GM21360 (cell line): Measurements from ENCODE around the gene CRTAC1.

Experiments used
- ATAC-seq: cut with Tn5 transposase; IDR thresholded peaks from one replicate; pipeline ENCODE4 v1.9.1; 2021; ENCODE audit warnings: mild to moderate bottlenecking, moderate library complexity; ENCODE audit not compliant: unreplicated experiment

CRTAC1 gene

DNA sequence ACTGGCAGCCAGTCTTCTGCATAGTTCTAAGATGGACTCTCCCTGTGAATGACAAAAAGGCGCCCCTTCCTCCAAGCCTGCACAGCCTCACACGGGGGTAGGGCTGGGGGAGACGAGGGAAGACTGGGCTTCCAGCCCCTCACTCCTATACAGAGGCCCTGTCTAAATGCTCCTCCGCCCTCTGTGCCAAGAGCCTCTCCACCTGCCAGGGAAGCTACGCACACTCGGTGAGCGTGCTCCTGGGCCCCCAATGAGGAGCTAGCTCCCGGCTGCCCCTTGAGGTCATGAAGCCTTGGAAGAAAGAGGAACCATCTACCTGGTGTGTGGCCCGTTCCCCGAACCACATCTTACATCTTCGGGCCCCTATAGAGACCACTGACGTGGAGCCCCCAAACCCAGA, 54.8 kb downstream of the CRTAC1 start:
- no peak for ATAC-seq

GRCh38 chr10:97974526-97975525, 55.6 kb downstream of the CRTAC1 start:
- no peak for ATAC-seq

- no peak for ATAC-seq
Measured at GRCh38 chr10:97974100-97974499, 56.3 kb downstream of the CRTAC1 start.

- ATAC-seq, result no peak
Measured at GRCh38 chr10:97969538-97970079, 60.8 kb downstream of the CRTAC1 start.

DNA sequence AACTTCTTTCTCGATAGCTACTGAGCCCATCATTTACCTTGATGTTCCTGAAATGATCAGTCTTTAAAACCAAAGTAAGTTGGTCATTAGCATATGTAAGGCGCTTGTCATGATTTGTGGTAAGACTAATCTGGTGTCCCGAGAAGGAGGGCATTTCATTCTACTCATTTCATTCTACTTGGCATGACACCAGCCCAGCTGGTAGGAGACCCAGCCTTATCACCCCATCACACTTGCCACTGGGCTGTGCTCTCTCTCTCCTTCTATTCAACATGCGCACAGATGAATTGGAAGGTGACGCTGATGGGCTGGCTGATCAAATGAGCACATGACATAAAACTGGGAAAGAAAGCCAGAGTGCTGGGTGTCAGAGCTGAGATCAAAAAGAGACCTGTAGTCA, 65.7 kb downstream of the CRTAC1 start:
- no peak for ATAC-seq

- no peak for ATAC-seq
Measured at GRCh38 chr10:97961945-97962344, 68.5 kb downstream of the CRTAC1 start.

- no peak for ATAC-seq
Measured at GRCh38 chr10:97960269-97961056, 70.0 kb downstream of the CRTAC1 start.

- ATAC-seq, result no peak
Measured at GRCh38 chr10:97949462-97949861, 81.0 kb downstream of the CRTAC1 start.

DNA sequence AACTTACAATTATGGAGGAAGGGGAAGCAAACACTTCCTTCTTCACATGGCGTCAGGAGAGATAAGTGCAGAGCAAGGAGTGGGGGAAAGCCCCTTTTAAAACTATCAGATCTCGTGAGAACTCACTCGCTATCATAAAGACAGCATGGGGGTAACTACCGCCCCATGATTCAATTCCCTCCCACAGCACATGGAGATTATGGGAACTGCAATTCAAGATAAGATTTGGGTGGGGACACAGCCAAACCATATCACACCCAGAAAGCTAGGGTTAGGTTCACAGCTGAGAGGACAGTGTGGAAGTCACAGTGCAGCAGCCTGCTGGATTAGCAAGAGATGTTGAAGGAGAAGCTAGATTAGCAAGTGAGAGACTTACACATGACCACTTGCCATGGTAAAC, 81.6 kb downstream of the CRTAC1 start:
- no peak for ATAC-seq

- no peak for ATAC-seq
Measured at GRCh38 chr10:97944772-97945171, 85.6 kb downstream of the CRTAC1 start.

- no peak for ATAC-seq
Measured at GRCh38 chr10:97943294-97943693, 87.1 kb downstream of the CRTAC1 start.

- no peak for ATAC-seq
Measured at GRCh38 chr10:97940534-97940933, 89.9 kb downstream of the CRTAC1 start.

DNA sequence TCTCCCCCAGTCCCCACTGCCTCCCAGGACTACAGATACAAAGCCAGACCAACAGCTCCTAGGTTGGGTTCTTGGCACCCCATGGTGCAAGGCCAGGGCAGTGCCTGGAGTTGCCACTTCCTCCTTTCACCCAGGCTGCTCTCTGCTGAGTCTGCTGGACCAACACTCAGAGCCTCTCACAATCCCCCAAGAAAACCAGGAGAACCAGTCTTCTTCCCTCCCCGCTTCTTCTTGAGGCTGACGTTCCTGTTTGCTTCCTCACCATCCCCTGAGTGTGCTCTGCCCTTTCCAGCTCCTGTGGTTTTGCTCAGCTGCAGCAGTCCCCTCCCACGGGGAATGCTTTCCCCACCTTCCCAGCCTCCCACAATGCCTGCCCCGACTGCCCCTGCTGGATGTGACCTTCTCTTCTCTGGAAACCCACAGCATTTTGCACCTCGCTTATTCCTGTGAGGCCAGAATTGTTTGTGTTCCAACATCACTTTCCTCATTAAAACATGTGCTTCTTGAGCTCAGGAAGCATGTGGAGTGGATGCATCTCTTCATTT, 90.9 kb downstream of the CRTAC1 start:
- ATAC-seq, result no peak

GRCh38 chr10:97937928-97938327, 92.5 kb downstream of the CRTAC1 start:
- no peak for ATAC-seq

- no peak for ATAC-seq
Measured at GRCh38 chr10:97937054-97937453, 93.4 kb downstream of the CRTAC1 start.

- no peak for ATAC-seq
Measured at GRCh38 chr10:97936126-97936525, 94.3 kb downstream of the CRTAC1 start.

GRCh38 chr10:97932932-97933530, 97.4 kb downstream of the CRTAC1 start:
- ATAC-seq, result no peak

GRCh38 chr10:97931041-97931440, 99.4 kb downstream of the CRTAC1 start:
- ATAC-seq, result no peak

GRCh38 chr10:97928897-97929296, 101.5 kb downstream of the CRTAC1 start:
- no peak for ATAC-seq

GRCh38 chr10:97927622-97928021, 102.8 kb downstream of the CRTAC1 start:
- no peak for ATAC-seq

DNA sequence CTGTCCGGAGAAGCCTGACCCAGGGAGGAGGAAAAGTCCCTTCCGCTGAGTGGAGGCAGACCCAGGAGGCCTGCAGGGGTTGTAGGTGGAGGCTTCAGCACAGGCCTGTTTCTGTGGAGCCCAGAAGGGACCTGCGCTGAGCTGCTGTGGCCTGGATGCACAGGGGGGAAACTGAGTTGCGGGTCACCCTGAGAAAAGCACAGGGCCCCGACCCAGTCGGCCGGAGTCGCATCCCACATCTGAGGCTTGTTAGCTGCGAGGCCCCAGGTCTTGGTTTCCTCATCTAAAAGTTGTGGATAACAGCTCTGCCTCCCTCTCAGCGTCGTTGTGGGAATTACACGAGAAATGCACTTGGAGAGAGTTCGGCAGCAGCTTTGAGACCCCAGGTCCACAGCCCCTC, 104.4 kb downstream of the CRTAC1 start:
- ATAC-seq, result no peak
